Ovary (tissue), 9 donors: ENCODE data around the gene GPR158. TPM values are rescaled to one million over a fixed set of nuclear protein-coding genes. Genes with fewer than 3 reads are reported as not detected.

ENCODE experiments used
- DNase-seq, 5 donors: peaks; one replicate each; pipeline ENCODE4 v3.0.0-alpha.2; 2019 to 2020
- H3K27ac ChIP-seq, 2 donors: fragments of 200-600 bp; one replicate each; pipeline versions ENCODE4 v1.5.1 to v1.8.0; 2019 to 2022
- H3K27me3 ChIP-seq: fragments of 200-600 bp; one replicate; pipeline ENCODE4 v1.8.0; 2022
- H3K36me3 ChIP-seq: fragments of 200-600 bp; sonication (generic); one replicate; pipeline ENCODE4 v1.5.1; 2019
- H3K4me1 ChIP-seq: one replicate; pipeline ENCODE4 v1.8.1; 2013; ENCODE audit warnings: mild to moderate bottlenecking, moderate library complexity; ENCODE audit not compliant: insufficient read depth
- H3K4me3 ChIP-seq: fragments of 200-600 bp; sonication (generic); one replicate; pipeline ENCODE4 v1.5.1; 2017
- H3K9me3 ChIP-seq, 2 donors: fragments of 200-600 bp in 1 of 2; sonication (generic) in 1 of 2; one replicate each; pipeline versions ENCODE4 v1.5.1 to v1.8.1; 2013 to 2019; ENCODE audit warnings: mild to moderate bottlenecking in 1 of 2, moderate library complexity in 1 of 2
- EP300 ChIP-seq: sonication (generic); formaldehyde crosslinking; IDR thresholded peaks from one replicate; pipeline ENCODE4 v1.6.1; 2017; ENCODE audit warnings: antibody characterized with exemption
- POLR2A ChIP-seq: fragments of 450-650 bp; IDR thresholded peaks from one replicate; pipeline ENCODE4 v1.6.1; 2017; ENCODE audit warnings: antibody characterized with exemption, mild to moderate bottlenecking, moderate library complexity
- WGBS, 3 donors: extraction: QIAGEN DNeasy Blood & Tissue Kit in 1 of 3; methylation state at CpG; one replicate each; pipeline versions ENCODE4 v1.1.5 to v1.1.7; 2013 to 2017; 5-methylcytosine and 5-hydroxymethylcytosine counted together
- intact Hi-C, 4 donors: fragments of 100-400 bp; cut with DNase I; formaldehyde crosslinking; loops; one replicate each; pipeline versions ENCODE4 v1.11.0 to v1.15.1; 2022 to 2023
- polyA plus RNA-seq, 2 donors: library from polyadenylated mRNA; stranded (reverse); fragments of 200-250 nt in 1 of 2; fragments of 350-450 nt in 1 of 2; fragmentation: Illumina TruSeq in 1 of 2; extraction: RNeasy Lipid Tissue Mini Kit (QIAGEN cat#74804) in 1 of 2; gene quantifications; one replicate each; pipeline ENCODE4 v1.2.3, GENCODE V29; 2013 to 2014
- total RNA-seq, 7 donors: library from RNA; depleted of rRNA in 2 of 7; stranded (reverse); fragments of >200 nt in 2 of 7; fragmentation: NEBNext Ultra II Directional in 3 of 7; extraction: Animal tissue kit (Norgen Biotek cat#: 25700) in 3 of 7; gene quantifications; one replicate each; pipeline versions ENCODE4 v1.1.0 to v1.2.4, GENCODE V29; 2016 to 2023
- TF ChIP-seq, protein P1 (sequence below), 3 donors: fragments of 450-650 bp in 2 of 3; fragments of 200-600 bp in 1 of 3; IDR thresholded peaks; one replicate each; pipeline versions ENCODE4 v1.5.1 to v1.8.0; 2016 to 2022; ENCODE audit warnings: antibody characterized with exemption in 3 of 3, mild to moderate bottlenecking in 1 of 3
- donor health status: DM: no; HTN: no; CAD: no; lungs with moderate emphysema.
- donor health status: DM: no; HTN: no; CAD: no.
- donor health status: Bipolar disorder and iron deficiency.
- donor health status: DM: yes; HTN: yes; CAD: no.
- donor health status: DM: no; HTN: no; CAD: no.
- donor health status: DM: yes; HTN: yes; CAD: no.

The GPR158 gene
- total and polyA plus RNA-seq, 9 donors, result 0.10 to 0.47 (median 0.17) TPM; not detected in 1

DNA sequence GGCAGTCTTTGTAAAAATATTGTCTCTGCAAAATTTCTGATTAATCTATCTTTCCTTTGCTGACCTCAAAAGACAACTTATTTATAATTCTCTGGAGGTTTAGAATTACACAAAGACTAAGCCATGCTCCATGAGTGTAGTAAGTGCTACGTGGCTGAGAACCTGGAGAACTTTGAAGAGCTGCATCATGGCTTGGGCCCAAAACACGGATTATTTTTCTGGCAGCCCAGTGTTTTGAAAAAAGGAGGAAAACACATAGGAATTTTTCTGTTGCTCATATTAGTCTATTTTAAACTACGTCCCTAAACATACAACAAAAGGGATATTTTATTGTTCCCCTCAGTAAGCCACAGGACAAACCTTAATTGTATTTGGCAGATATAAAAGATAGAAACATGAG, 398.5 kb downstream of the GPR158 start:
- H3K4me3 ChIP-seq, result no peak overlapping the region
- H3K4me1 ChIP-seq, result no peaks in the 10 kb centered on the region
- intact Hi-C loops, result no loop called here
- no peaks in the 10 kb centered on the region for H3K36me3 ChIP-seq
- H3K9me3 ChIP-seq, result no peaks in the 10 kb centered on the region
- H3K27ac ChIP-seq, result no peak overlapping the region
- H3K27me3 ChIP-seq, result no peaks in the 10 kb centered on the region
- 10 to 15% (median 11%) methylated on average over 3 of the region's 3 CpGs for WGBS, 3 donors
- no peak for DNase-seq
- TF ChIP-seq, protein P1, sequence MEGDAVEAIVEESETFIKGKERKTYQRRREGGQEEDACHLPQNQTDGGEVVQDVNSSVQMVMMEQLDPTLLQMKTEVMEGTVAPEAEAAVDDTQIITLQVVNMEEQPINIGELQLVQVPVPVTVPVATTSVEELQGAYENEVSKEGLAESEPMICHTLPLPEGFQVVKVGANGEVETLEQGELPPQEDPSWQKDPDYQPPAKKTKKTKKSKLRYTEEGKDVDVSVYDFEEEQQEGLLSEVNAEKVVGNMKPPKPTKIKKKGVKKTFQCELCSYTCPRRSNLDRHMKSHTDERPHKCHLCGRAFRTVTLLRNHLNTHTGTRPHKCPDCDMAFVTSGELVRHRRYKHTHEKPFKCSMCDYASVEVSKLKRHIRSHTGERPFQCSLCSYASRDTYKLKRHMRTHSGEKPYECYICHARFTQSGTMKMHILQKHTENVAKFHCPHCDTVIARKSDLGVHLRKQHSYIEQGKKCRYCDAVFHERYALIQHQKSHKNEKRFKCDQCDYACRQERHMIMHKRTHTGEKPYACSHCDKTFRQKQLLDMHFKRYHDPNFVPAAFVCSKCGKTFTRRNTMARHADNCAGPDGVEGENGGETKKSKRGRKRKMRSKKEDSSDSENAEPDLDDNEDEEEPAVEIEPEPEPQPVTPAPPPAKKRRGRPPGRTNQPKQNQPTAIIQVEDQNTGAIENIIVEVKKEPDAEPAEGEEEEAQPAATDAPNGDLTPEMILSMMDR (IDR thresholded peaks at IDR 0.05), result no peak
- no peak for TF ChIP-seq POLR2A
- no peak for TF ChIP-seq EP300

DNA sequence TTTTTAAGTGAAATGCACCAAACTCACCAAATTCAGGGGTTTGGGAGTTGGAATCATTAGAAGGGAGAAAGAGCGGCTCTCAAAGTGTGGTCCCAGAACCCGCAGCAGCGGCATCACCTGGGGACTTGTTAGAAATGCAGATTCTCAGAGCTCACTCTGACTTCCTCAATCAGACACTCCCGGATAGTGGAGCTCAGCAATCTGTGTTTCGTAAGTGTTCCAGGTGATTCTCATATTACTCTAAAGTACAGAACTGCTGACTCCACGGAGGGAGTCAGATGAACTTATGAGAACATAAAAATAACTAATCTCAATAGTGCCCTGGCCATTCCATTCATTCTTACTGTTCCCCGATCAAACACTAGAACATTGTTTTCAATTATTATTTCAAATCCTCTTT, 400.5 kb downstream of the GPR158 start:
- H3K27me3 ChIP-seq, result no peaks in the 10 kb centered on the region
- no peak for TF ChIP-seq POLR2A
- TF ChIP-seq, protein P1 (IDR thresholded peaks at IDR 0.05), result no peak
- no peak for TF ChIP-seq EP300

DNA sequence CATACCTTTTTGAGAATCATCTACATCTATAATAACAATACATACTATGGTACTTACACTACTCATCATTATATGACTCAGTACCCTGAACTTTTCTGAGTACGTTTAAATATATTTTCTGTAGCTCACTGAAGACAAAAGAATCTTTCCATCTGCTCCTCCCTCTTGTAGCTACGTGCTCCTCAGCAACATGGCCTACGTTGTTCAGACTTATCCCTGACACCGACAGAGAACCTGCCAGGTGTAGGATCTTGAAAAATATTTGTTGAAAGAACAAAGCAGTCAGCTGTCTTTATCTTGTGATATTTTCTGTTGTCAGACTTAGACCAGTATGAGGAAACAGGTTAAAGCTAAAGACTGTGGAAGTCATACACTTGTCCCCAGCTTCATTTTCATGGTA, 403.3 kb downstream of the GPR158 start:
- no peak for TF ChIP-seq EP300
- TF ChIP-seq POLR2A, result no peak
- TF ChIP-seq, protein P1 (IDR thresholded peaks at IDR 0.05), result no peak
- no peaks in the 10 kb centered on the region for H3K4me1 ChIP-seq
- H3K36me3 ChIP-seq, result no peaks in the 10 kb centered on the region
- no peaks in the 10 kb centered on the region for H3K27me3 ChIP-seq
- intact Hi-C loops, result no loop called here
- 74 to 79% (median 76%) methylated on average over 4 of the region's 4 CpGs for WGBS, 3 donors
- DNase-seq, result no peak
- no peaks in the 10 kb centered on the region for H3K9me3 ChIP-seq
- no peak overlapping the region for H3K27ac ChIP-seq
- no peak overlapping the region for H3K4me3 ChIP-seq

More for the DNA sequence above, 400.5 kb downstream of the GPR158 start:
- H3K27ac ChIP-seq, result no peak overlapping the region
- 57 to 71% (median 67%) methylated on average over 7 of the region's 7 CpGs for WGBS, 3 donors
- no peaks in the 10 kb centered on the region for H3K4me1 ChIP-seq
- no peak overlapping the region for H3K4me3 ChIP-seq
- no peaks in the 10 kb centered on the region for H3K9me3 ChIP-seq
- H3K36me3 ChIP-seq, result no peaks in the 10 kb centered on the region
- intact Hi-C loops, result no loop called here
- DNase-seq, result no peak

DNA sequence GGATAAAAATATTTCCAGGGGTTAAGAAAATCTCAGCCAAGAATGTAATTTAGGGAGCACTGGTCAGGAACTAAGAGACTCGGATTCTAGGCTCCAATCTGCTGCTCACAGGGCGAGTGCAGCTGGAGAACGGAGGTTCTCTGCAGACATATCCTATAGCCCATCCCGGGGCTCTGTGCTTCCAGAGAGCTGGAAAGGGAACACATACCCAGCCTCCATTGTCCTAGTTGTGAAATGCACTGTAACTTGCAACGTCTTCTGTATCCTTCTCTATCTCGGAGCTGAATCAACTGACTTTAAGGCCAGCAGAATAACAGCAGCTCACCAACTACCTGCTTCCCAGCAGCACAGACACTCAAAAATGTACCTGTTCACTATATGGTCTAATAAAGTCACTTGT, 408.2 kb downstream of the GPR158 start:
- Histone ChIP-seq H3K27me3 (no peaks in the 10 kb centered on the region), H3K9me3 (no peaks in the 10 kb centered on the region), H3K4me1 (no peaks in the 10 kb centered on the region), H3K36me3 (no peaks in the 10 kb centered on the region), H3K4me3 (no peak overlapping the region), H3K27ac (no peak overlapping the region)
- intact Hi-C loops, result no loop called here
- WGBS, 3 donors, result 49 to 61% (median 49%) methylated on average over 6 of the region's 6 CpGs
- TF ChIP-seq POLR2A (no peak), EP300 (no peak)
- TF ChIP-seq, protein P1 (IDR thresholded peaks at IDR 0.05), result no peak
- no peak for DNase-seq
